HepG2 (cell line): Measurements from ENCODE around the gene KLB. TPM values are rescaled to one million over a fixed set of nuclear protein-coding genes. Genes with fewer than 3 reads are reported as not detected.

Source experiments
- BCL6 ChIP-seq: IDR thresholded peaks from 2 replicates; pipeline ENCODE4 v1.6.1; 2016; ENCODE audit warnings: missing genetic modification reagents, missing compliant biosample characterization
- CEBPG ChIP-seq: IDR thresholded peaks from 2 replicates; pipeline ENCODE4 v1.6.1; 2016
- CREM ChIP-seq, 2 experiments: sonication (generic) in 1 of 2; formaldehyde crosslinking in 1 of 2; IDR thresholded peaks; 2 replicates each; pipeline versions ENCODE4 v1.4.0 to v1.6.1; 2016 to 2020; ENCODE audit warnings: antibody characterized with exemption in 1 of 2, mild to moderate bottlenecking in 1 of 2, missing genetic modification reagents in 1 of 2
- EP300 ChIP-seq, 3 experiments: sonication (generic) in 1 of 3; formaldehyde crosslinking in 1 of 3; IDR thresholded peaks; 2 replicates each; pipeline versions ENCODE4 v1.5.1 to v1.6.1; 2011 to 2020; ENCODE audit warnings: low read depth in 2 of 3, low read length in 2 of 3, borderline replicate concordance in 1 of 3, improper control_type of control experiment in 1 of 3, mild to moderate bottlenecking in 1 of 3, missing genetic modification reagents in 1 of 3, moderate library complexity in 1 of 3
- HDAC2 ChIP-seq: sonication (generic); formaldehyde crosslinking; IDR thresholded peaks from 2 replicates; pipeline ENCODE4 v1.4.0; 2020; ENCODE audit warnings: missing genetic modification reagents
- HNF4A ChIP-seq: sonication (generic); formaldehyde crosslinking; IDR thresholded peaks from 2 replicates; pipeline ENCODE4 v1.4.0; 2020; ENCODE audit warnings: missing genetic modification reagents
- IRX3 ChIP-seq: sonication (generic); formaldehyde crosslinking; IDR thresholded peaks from 2 replicates; pipeline ENCODE4 v1.8.1; 2023; ENCODE audit warnings: mild to moderate bottlenecking, low read depth, missing genetic modification reagents, borderline replicate concordance
- NCOR1 ChIP-seq: fragments of 200-600 bp; sonication (generic); IDR thresholded peaks from 2 replicates; pipeline ENCODE4 v1.7.0; 2017; ENCODE audit warnings: antibody characterized with exemption, low read length, borderline replicate concordance
- NR2F2 ChIP-seq: IDR thresholded peaks from 2 replicates; pipeline ENCODE4 v1.6.1; 2012; ENCODE audit warnings: low read depth, inconsistent platforms, borderline replicate concordance
- NR2F6 ChIP-seq, 2 experiments: IDR thresholded peaks; 2 replicates each; pipeline ENCODE4 v1.6.1; 2016; ENCODE audit warnings: antibody characterized with exemption in 1 of 2, mild to moderate bottlenecking in 1 of 2
- PPARG ChIP-seq: conservative IDR thresholded peaks from 2 replicates; pipeline ENCODE4 v1.6.1; 2016; ENCODE audit warnings: missing biosample characterization, missing genetic modification reagents
- RXRB ChIP-seq: IDR thresholded peaks from 2 replicates; pipeline ENCODE4 v1.6.1; 2016; ENCODE audit warnings: borderline replicate concordance, missing genetic modification reagents, missing compliant biosample characterization
- SALL1 ChIP-seq: sonication (generic); formaldehyde crosslinking; IDR thresholded peaks from 2 replicates; pipeline ENCODE4 v1.8.0; 2022; ENCODE audit warnings: mild to moderate bottlenecking, missing genetic modification reagents
- SOX13 ChIP-seq, 3 experiments: fragments of 450-650 bp in 1 of 3; sonication (generic) in 1 of 3; formaldehyde crosslinking in 1 of 3; IDR thresholded peaks in 2 of 3; conservative IDR thresholded peaks in 1 of 3; 2 replicates each; pipeline versions ENCODE4 v1.5.0 to v1.6.1; 2016 to 2020; ENCODE audit warnings: antibody characterized with exemption in 1 of 3, mild to moderate bottlenecking in 1 of 3, missing compliant biosample characterization in 1 of 3, missing genetic modification reagents in 1 of 3, moderate library complexity in 1 of 3
- TBL1XR1 ChIP-seq: fragments of 150-350 bp; IDR thresholded peaks from 2 replicates; pipeline ENCODE4 v1.6.1; 2014; ENCODE audit warnings: borderline replicate concordance, low read length; ENCODE audit not compliant: partially characterized antibody
- THRA ChIP-seq: sonication (generic); formaldehyde crosslinking; IDR thresholded peaks from 2 replicates; pipeline ENCODE4 v1.4.0; 2020; ENCODE audit warnings: missing genetic modification reagents, borderline replicate concordance
- ZNF326 ChIP-seq: sonication (generic); formaldehyde crosslinking; IDR thresholded peaks from 2 replicates; pipeline ENCODE4 v1.4.0; 2020; ENCODE audit warnings: missing genetic modification reagents, borderline replicate concordance
- ZNF703 ChIP-seq: sonication (generic); formaldehyde crosslinking; IDR thresholded peaks from 2 replicates; pipeline ENCODE4 v1.5.1; 2020; ENCODE audit warnings: missing genetic modification reagents, mild to moderate bottlenecking, moderate library complexity, borderline replicate concordance
- ZNF850 ChIP-seq: sonication (generic); formaldehyde crosslinking; conservative IDR thresholded peaks from 2 replicates; pipeline ENCODE4 v1.9.0; 2021; ENCODE audit warnings: mild to moderate bottlenecking, missing genetic modification reagents
- ZSCAN21 ChIP-seq: sonication (generic); formaldehyde crosslinking; IDR thresholded peaks from 2 replicates; pipeline ENCODE4 v1.8.0; 2022; ENCODE audit warnings: mild to moderate bottlenecking, missing genetic modification reagents, moderate library complexity, borderline replicate concordance
- polyA plus RNA-seq, 8 experiments: library from polyadenylated mRNA; depleted of rRNA in 3 of 8; stranded (reverse) in 7 of 8; unstranded in 1 of 8; fragments of >200 nt; fragmentation: Illumina TruSeq in 4 of 8; extraction: Trizol in 4 of 8; gene quantifications; 2 replicates each; pipeline versions ENCODE4 v1.2.1 to v1.2.3, GENCODE V29; 2011 to 2016; ENCODE audit warnings: low read depth in 4 of 8, missing spikeins in 1 of 8, mixed read lengths in 1 of 8; ENCODE audit not compliant: insufficient read depth in 1 of 8
- total RNA-seq, 5 experiments: library from RNA; depleted of rRNA; stranded (reverse); fragments of >200 nt; fragmentation: Illumina TruSeq; extraction: Trizol; gene quantifications; 2 replicates each; pipeline ENCODE4 v1.2.3, GENCODE V29; 2016; ENCODE audit warnings: low read depth in 1 of 5
- TF ChIP-seq, protein P1 (sequence below): IDR thresholded peaks from 2 replicates; pipeline ENCODE4 v1.4.0; 2020; ENCODE audit warnings: mild to moderate bottlenecking, missing genetic modification reagents
- TF ChIP-seq, protein P2 (sequence below): IDR thresholded peaks from 2 replicates; pipeline ENCODE4 v1.6.1; 2018; ENCODE audit warnings: missing genetic modification reagents

The KLB gene
- total and polyA plus RNA-seq, 2 of the 13 experiments (the other 11 are each of a cell fraction or from before 2014, with no cell fraction given) = 25.3 to 82.0 TPM

DNA sequence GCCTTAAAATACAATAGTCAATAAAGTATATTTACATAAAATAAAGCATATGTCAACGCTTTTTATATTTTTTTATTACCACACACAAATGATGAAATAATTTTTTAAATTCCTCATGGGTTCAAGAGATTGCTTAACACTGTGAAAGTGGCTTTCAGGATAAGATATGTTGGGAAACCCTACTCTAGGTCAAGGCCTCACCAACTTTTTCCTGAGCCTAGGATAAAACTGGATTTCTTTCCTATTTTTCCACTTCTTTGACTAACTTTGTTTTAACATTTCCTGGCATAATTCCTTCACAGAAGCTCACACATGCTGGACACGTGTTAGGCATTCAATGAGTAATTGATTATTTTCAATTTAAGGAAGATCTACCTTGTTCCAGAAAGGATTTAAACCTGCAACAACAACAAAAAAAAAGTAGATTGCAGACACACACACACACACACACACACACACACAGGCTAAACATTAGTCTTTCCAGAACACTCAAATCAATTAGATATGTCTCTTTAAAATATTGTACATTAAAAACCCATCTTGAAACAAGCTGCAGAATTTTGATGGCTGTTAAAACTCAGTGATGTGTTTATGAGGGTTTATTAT is 9.1 kb downstream of the KLB start (continued):
- peak; percentile 24; the same call in 1 of the 2 replicates for TF ChIP-seq SALL1 (CRISPR knock-in tag)
- TF ChIP-seq EP300 (IDR thresholded peaks at IDR 0.05; ENCODE audit: low read depth in 2 of 2, low read length in 2 of 2) = peak in 1 of 2 experiments; percentile 74; a peak in 2 of 4 replicates
- TF ChIP-seq EP300 (CRISPR knock-in tag; IDR thresholded peaks at IDR 0.05; ENCODE audit: borderline replicate concordance) = no peak
- peak; percentile 84 for TF ChIP-seq TBL1XR1
- peak; percentile 46; the same call in 1 of the 2 replicates for TF ChIP-seq NCOR1
- TF ChIP-seq ZNF850 = no peak
- TF ChIP-seq ZNF326 (CRISPR knock-in tag) = no peak
- 0 out of 2 replicates have a peak, but pooled peaks have one; percentile 30 for TF ChIP-seq PPARG
- TF ChIP-seq, protein P1, sequence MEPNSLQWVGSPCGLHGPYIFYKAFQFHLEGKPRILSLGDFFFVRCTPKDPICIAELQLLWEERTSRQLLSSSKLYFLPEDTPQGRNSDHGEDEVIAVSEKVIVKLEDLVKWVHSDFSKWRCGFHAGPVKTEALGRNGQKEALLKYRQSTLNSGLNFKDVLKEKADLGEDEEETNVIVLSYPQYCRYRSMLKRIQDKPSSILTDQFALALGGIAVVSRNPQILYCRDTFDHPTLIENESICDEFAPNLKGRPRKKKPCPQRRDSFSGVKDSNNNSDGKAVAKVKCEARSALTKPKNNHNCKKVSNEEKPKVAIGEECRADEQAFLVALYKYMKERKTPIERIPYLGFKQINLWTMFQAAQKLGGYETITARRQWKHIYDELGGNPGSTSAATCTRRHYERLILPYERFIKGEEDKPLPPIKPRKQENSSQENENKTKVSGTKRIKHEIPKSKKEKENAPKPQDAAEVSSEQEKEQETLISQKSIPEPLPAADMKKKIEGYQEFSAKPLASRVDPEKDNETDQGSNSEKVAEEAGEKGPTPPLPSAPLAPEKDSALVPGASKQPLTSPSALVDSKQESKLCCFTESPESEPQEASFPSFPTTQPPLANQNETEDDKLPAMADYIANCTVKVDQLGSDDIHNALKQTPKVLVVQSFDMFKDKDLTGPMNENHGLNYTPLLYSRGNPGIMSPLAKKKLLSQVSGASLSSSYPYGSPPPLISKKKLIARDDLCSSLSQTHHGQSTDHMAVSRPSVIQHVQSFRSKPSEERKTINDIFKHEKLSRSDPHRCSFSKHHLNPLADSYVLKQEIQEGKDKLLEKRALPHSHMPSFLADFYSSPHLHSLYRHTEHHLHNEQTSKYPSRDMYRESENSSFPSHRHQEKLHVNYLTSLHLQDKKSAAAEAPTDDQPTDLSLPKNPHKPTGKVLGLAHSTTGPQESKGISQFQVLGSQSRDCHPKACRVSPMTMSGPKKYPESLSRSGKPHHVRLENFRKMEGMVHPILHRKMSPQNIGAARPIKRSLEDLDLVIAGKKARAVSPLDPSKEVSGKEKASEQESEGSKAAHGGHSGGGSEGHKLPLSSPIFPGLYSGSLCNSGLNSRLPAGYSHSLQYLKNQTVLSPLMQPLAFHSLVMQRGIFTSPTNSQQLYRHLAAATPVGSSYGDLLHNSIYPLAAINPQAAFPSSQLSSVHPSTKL = peak; percentile 81
- TF ChIP-seq CREM (IDR thresholded peaks at IDR 0.05) = peak; percentile 28; the same call in 1 of the 2 replicates
- TF ChIP-seq CREM (CRISPR knock-in tag; IDR thresholded peaks at IDR 0.05) = no peak
- TF ChIP-seq IRX3 (CRISPR knock-in tag) = no peak
- TF ChIP-seq ZSCAN21 (CRISPR knock-in tag) = no peak
- TF ChIP-seq CEBPG (CRISPR knock-in tag) = peak; percentile 92
- TF ChIP-seq BCL6 (CRISPR knock-in tag) = peak; percentile 67; the same call in 1 of the 2 replicates
- peak; percentile 33; the same call in 1 of the 2 replicates for TF ChIP-seq NR2F2
- TF ChIP-seq HNF4A (CRISPR knock-in tag) = peak; percentile 58
- TF ChIP-seq, protein P2, sequence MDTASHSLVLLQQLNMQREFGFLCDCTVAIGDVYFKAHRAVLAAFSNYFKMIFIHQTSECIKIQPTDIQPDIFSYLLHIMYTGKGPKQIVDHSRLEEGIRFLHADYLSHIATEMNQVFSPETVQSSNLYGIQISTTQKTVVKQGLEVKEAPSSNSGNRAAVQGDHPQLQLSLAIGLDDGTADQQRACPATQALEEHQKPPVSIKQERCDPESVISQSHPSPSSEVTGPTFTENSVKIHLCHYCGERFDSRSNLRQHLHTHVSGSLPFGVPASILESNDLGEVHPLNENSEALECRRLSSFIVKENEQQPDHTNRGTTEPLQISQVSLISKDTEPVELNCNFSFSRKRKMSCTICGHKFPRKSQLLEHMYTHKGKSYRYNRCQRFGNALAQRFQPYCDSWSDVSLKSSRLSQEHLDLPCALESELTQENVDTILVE = peak; percentile 42; the same call in 1 of the 2 replicates
- peak; percentile 84 for TF ChIP-seq RXRB (CRISPR knock-in tag)
- TF ChIP-seq SOX13 (IDR thresholded peaks at IDR 0.05) = no peak
- peak in 1 of 2 experiments; percentile 61; a peak in 1 of 4 replicates for TF ChIP-seq SOX13 (CRISPR knock-in tag; conservative IDR thresholded peaks at IDR 0.05 in 1 of 2, IDR thresholded peaks at IDR 0.05 in 1 of 2)
- peak; percentile 88; the same call in 1 of the 2 replicates for TF ChIP-seq THRA
- no peak for TF ChIP-seq ZNF703 (CRISPR knock-in tag)
- TF ChIP-seq NR2F6 (IDR thresholded peaks at IDR 0.05) = peak; percentile 85
- peak; percentile 86 for TF ChIP-seq NR2F6 (CRISPR knock-in tag; IDR thresholded peaks at IDR 0.05)
- peak; percentile 32; the same call in 1 of the 2 replicates for TF ChIP-seq HDAC2 (CRISPR knock-in tag)
